Eye (tissue), 1 donor: ENCODE results near the gene HHEX.
"Not testable (repeated sequence)": the region's sequence is repeated elsewhere in the genome, so short reads cannot be mapped to it uniquely, and the experiment has no call there.

ENCODE experiments used
- DNase-seq: peaks from one replicate; pipeline ENCODE4 v3.0.0-alpha.2; 2015

Gene HHEX

GRCh38 chr10:92740762-92741161, 51.0 kb downstream of the HHEX start:
- no peak for DNase-seq

GRCh38 chr10:92741741-92742140, 52.0 kb downstream of the HHEX start:
- DNase-seq = not testable (repeated sequence)

GRCh38 chr10:92742331-92743228, 52.8 kb downstream of the HHEX start:
- DNase-seq = no peak
